Pancreas (tissue), 10 donors: ENCODE data around the gene RNF111. TPM values are rescaled to one million over a fixed set of nuclear protein-coding genes. Genes with fewer than 3 reads are reported as not detected.

Source experiments
- ATAC-seq, 4 donors: fragments of 200-7000 bp; cut with Tn5 transposase; one replicate each; pipeline versions ENCODE4 v1.8.0 to v1.9.1; 2020; ENCODE audit warnings: mild to moderate bottlenecking in 4 of 4, moderate library complexity in 4 of 4
- DNase-seq, 6 donors: peaks; one replicate each; pipeline ENCODE4 v3.0.0-alpha.2; 2020
- FAIRE-seq: peaks from 2 replicates; lab custom pipeline; 2012; peaks lifted over from hg19 to GRCh38; lab: Jason Lieb, UNC
- H3K27ac ChIP-seq, 4 donors: fragments of 200-600 bp; sonication (generic); 1 replicate in 3 of 4; 2 replicates in 1 of 4; pipeline versions ENCODE4 v1.5.0 to v1.8.0; 2020
- H3K27me3 ChIP-seq, 4 donors: fragments of 200-600 bp; one replicate each; pipeline ENCODE4 v1.8.0; 2021
- H3K36me3 ChIP-seq, 3 donors: fragments of 200-600 bp; sonication (generic) in 1 of 3; one replicate each; pipeline versions ENCODE4 v1.5.0 to v1.8.0; 2020 to 2021
- H3K4me1 ChIP-seq, 3 donors: fragments of 200-600 bp; one replicate each; pipeline ENCODE4 v1.8.0; 2021
- H3K4me3 ChIP-seq, 4 donors: fragments of 200-600 bp; sonication (generic) in 2 of 4; one replicate each; pipeline versions ENCODE4 v1.5.0 to v1.8.0; 2020 to 2021
- H3K9me3 ChIP-seq, 4 donors: fragments of 200-600 bp; one replicate each; pipeline ENCODE4 v1.8.0; 2021
- WGBS, 2 donors: extraction: QIAGEN DNeasy Blood & Tissue Kit; methylation state at CpG; one replicate each; pipeline ENCODE4 v1.1.7; 2013; 5-methylcytosine and 5-hydroxymethylcytosine counted together
- intact Hi-C, 3 donors: fragments of 100-400 bp; cut with DNase I; formaldehyde crosslinking; loops; one replicate each; pipeline versions ENCODE4 v1.11.1 to v1.14.2; 2022
- polyA plus RNA-seq, 2 donors: library from polyadenylated mRNA; stranded (reverse); fragments of 200-250 nt; gene quantifications; one replicate each; pipeline ENCODE4 v1.2.3, GENCODE V29; 2013
- total RNA-seq, 6 donors: library from RNA; stranded (reverse); fragmentation: NEBNext Ultra II Directional in 4 of 6; extraction: Animal tissue kit (Norgen Biotek cat#: 25700) in 4 of 6; gene quantifications; one replicate each; pipeline versions ENCODE4 v1.2.1 to v1.2.4, GENCODE V29; 2021 to 2023
- TF ChIP-seq, protein P1 (sequence below), 4 donors: fragments of 200-600 bp; sonication (generic) in 3 of 4; IDR thresholded peaks; one replicate each; pipeline versions ENCODE4 v1.5.0 to v1.8.0; 2021; ENCODE audit warnings: antibody characterized with exemption in 4 of 4
- donor health status: healthy with polysubstance abuse.
- donor health status: DM: no; HTN: no; CAD: no; lungs with moderate emphysema.
- donor health status: DM: no; HTN: no; CAD: no.
- donor health status: control.
- donor health status: control.
- donor health status: Bipolar disorder and iron deficiency.
- donor health status: DM: yes; HTN: yes; CAD: no.
- donor health status: DM: no; HTN: no; CAD: no.
- donor health status: DM: no; HTN: no; CAD: no.
- donor health status: DM: yes; HTN: yes; CAD: no.

Gene RNF111
- total and polyA plus RNA-seq, 8 donors, result 4.6 to 25.8 (median 12.3) TPM

DNA sequence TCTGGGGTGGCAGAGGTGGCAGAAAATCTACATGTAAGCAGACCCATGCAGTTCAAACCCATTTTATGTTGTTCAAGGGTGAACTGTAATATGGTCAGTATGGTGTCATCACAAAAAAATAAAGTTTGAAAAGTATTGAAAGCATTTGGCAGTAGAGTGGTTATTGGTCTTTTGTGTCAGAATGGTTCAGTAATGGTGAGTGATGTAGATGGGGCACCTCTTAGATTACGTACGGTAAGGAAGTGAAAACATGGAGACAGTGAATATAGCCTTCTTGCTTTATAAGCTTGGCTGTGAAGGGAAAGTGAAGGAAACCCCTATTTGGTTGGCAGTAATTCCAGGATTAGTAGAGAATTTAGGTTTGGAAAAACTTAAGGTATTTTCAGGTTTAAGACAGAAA, 100.3 kb downstream of the RNF111 start:
- intact Hi-C loops, result no loop called here

DNA sequence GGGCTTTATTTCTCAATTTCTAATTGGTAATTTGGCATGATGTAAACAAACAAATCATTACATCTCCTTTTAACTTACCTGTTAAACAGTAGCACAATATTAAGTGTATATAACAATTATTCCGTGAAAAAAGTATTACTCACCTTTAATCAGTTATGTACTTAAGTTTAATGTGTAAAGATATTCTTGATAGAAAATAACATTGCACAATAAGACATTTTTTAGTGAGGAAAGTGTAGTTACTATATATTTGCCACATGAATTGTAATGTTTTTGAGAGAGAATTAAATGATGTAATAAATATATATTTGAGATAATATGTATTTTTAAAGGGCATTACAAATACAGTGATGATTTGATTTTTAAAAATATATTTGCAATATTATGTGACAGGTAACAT, 106.6 kb downstream of the RNF111 start:
- DNase-seq, result no peak
- 28 to 53% methylated on average over 1 of the region's 1 CpG for WGBS, 2 donors
- peak; percentile 56 for FAIRE-seq
- intact Hi-C loops, result no loop called here
- H3K27me3 ChIP-seq, result no peaks in the 10 kb centered on the region
- no peak overlapping the region for H3K27ac ChIP-seq
- H3K4me1 ChIP-seq, result no peaks in the 10 kb centered on the region
- H3K4me3 ChIP-seq, result no peak overlapping the region
- ATAC-seq, result no peak
- TF ChIP-seq, protein P1, sequence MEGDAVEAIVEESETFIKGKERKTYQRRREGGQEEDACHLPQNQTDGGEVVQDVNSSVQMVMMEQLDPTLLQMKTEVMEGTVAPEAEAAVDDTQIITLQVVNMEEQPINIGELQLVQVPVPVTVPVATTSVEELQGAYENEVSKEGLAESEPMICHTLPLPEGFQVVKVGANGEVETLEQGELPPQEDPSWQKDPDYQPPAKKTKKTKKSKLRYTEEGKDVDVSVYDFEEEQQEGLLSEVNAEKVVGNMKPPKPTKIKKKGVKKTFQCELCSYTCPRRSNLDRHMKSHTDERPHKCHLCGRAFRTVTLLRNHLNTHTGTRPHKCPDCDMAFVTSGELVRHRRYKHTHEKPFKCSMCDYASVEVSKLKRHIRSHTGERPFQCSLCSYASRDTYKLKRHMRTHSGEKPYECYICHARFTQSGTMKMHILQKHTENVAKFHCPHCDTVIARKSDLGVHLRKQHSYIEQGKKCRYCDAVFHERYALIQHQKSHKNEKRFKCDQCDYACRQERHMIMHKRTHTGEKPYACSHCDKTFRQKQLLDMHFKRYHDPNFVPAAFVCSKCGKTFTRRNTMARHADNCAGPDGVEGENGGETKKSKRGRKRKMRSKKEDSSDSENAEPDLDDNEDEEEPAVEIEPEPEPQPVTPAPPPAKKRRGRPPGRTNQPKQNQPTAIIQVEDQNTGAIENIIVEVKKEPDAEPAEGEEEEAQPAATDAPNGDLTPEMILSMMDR (IDR thresholded peaks at IDR 0.05), result no peak
- H3K9me3 ChIP-seq, result no peaks in the 10 kb centered on the region
- peaks cover 0 to 76% (median 22%) of the 10 kb centered on the region in 3 donors for H3K36me3 ChIP-seq

More for the DNA sequence above, 100.3 kb downstream of the RNF111 start:
- FAIRE-seq, result no peak
- H3K4me3 ChIP-seq, result no peak overlapping the region
- H3K27me3 ChIP-seq, result no peaks in the 10 kb centered on the region
- ATAC-seq, result no peak
- WGBS, 2 donors, result 96 to 97% methylated on average over 2 of the region's 2 CpGs
- no peak for DNase-seq
- no peaks in the 10 kb centered on the region for H3K9me3 ChIP-seq
- no peak overlapping the region for H3K27ac ChIP-seq
- peaks cover 0 to 64% (median 17%) of the 10 kb centered on the region in 3 donors for H3K36me3 ChIP-seq
- TF ChIP-seq, protein P1 (IDR thresholded peaks at IDR 0.05), result no peak
- no peaks in the 10 kb centered on the region for H3K4me1 ChIP-seq

DNA sequence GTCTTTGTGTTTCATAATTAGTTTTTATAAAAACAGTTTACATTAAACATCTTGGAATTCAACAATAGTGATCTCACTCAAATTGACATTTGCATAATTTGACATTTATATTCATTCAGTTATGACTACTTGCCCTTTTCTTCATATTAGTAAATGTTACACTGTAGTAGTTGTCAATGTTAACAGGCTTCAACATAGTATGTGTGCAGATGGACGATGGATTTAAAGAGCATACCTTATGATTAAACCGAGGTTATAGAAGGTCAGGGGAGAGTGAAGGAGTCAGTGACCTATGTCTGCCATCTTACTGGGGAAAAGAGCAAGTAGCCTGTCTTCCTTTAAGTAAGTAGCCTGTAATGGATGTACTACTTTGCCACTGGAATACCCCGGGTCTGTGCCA, 109.0 kb downstream of the RNF111 start:
- Histone ChIP-seq H3K9me3 (no peaks in the 10 kb centered on the region), H3K4me1 (no peaks in the 10 kb centered on the region), H3K27ac (no peak overlapping the region), H3K4me3 (no peak overlapping the region), H3K27me3 (no peaks in the 10 kb centered on the region), H3K36me3 (peaks cover 0 to 52% (median 16%) of the 10 kb centered on the region in 3 donors)
- DNase-seq, result no peak
- 76 to 83% methylated on average over 3 of the region's 3 CpGs for WGBS, 2 donors
- no peak for FAIRE-seq
- TF ChIP-seq, protein P1 (IDR thresholded peaks at IDR 0.05), result no peak
- no peak for ATAC-seq
- intact Hi-C loops, result no loop called here

DNA sequence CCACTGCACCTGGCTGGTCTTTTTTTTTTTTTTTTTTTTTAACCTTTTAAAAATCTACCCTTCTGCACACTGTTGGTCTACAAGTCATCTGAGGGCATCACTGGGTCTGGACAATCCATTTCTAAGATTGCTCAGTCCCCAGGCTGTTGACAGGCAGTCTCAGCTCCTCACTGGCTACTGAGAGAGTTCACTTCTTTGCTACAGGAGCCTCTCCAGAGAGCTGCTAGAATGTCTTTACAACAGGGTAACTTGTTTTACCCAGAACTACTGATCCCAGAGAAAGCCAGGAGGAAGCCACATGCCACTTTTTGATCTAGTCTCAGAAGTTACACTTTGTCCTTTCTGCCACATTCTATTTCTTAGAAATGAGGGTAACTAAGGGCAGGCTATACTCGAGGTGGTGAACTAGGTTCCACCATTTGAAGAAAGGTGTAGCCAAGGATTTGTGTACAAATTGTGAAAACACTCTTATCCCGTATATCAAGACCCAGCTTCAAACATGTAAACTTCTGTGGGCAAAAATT, 111.8 kb downstream of the RNF111 start:
- FAIRE-seq (no peak), DNase-seq (no peak), ATAC-seq (no peak)
- peaks cover 0 to 28% (median 12%) of the 10 kb centered on the region in 3 donors for H3K36me3 ChIP-seq
- TF ChIP-seq, protein P1 (IDR thresholded peaks at IDR 0.05), result no peak
- intact Hi-C loops, result no loop called here
- H3K27me3 ChIP-seq, result no peaks in the 10 kb centered on the region
- no peaks in the 10 kb centered on the region for H3K9me3 ChIP-seq
- no peak overlapping the region for H3K27ac ChIP-seq
- no peaks in the 10 kb centered on the region for H3K4me1 ChIP-seq
- 80 to 83% methylated on average over 2 of the region's 2 CpGs for WGBS, 2 donors
- no peak overlapping the region for H3K4me3 ChIP-seq

DNA sequence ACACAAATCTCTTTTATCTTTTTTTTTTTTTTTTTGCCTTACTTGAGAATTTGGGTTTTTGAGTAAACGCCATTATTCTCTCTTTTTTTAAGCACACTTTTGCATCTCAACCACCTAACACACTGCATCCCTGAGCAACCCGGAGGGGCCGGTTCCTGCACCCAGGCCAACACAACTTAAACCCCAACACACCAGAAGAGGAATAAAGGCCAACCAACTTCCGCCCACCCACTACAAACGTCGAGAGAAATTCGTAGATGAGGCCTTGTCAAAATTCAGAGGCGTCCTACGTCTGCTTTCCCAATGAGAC, 117.1 kb downstream of the RNF111 start:
- DNase-seq (no peak), ATAC-seq (peak; percentile 38 to 55 (median 50)), FAIRE-seq (no peak)
- H3K27ac ChIP-seq, result peak overlapping the region in 1 of 4 donors; percentile 24
- TF ChIP-seq, protein P1 (IDR thresholded peaks at IDR 0.05), result no peak
- no peaks in the 10 kb centered on the region for H3K36me3 ChIP-seq
- H3K9me3 ChIP-seq, result no peaks in the 10 kb centered on the region
- 2% methylated on average over 9 of the region's 9 CpGs for WGBS, 2 donors
- intact Hi-C loops, result no loop called here
- H3K27me3 ChIP-seq, result no peaks in the 10 kb centered on the region
- H3K4me1 ChIP-seq, result no peaks in the 10 kb centered on the region
- peak overlapping the region; percentile 30 to 74 (median 42) for H3K4me3 ChIP-seq
